22Rv1 (cell line): Measurements from ENCODE around the gene PRKCQ.

ENCODE experiments used
- H3K27ac ChIP-seq: fragments of 450-650 bp; 2 replicates; pipeline ENCODE4 v1.5.1; 2017
- CTCF ChIP-seq: fragments of 450-650 bp; IDR thresholded peaks from 2 replicates; pipeline ENCODE4 v1.5.1; 2017; ENCODE audit warnings: mild to moderate bottlenecking
- ZFX ChIP-seq: fragments of 450-650 bp; IDR thresholded peaks from 2 replicates; pipeline ENCODE4 v1.6.1; 2017; ENCODE audit warnings: antibody characterized with exemption, borderline replicate concordance

The PRKCQ gene

GRCh38 chr10:6470894-6471618 lies 109.0 kb downstream of the PRKCQ start:
- TF ChIP-seq CTCF (no peak), ZFX (no peak)
- H3K27ac ChIP-seq = no peak overlapping the region

DNA sequence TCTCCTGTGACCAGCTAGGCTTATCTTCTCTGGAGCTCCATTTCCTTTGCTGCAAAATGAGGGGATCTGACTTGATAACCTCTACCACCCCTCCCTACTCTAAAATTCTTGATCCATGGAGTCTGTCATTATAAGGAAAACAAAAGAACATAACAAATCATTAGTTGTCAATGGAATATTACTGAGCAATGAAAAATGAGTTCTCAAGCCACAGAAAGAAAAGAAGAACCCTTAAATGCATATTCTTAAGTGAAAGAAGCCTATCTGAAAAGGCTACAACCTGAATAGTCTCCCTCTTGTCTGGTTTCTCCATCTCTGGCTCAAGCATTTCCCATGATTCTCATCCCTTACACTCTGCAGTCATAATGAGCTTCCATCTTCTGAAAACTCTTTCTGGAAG lies 110.4 kb downstream of the PRKCQ start:
- no peak overlapping the region for H3K27ac ChIP-seq
- no peak for TF ChIP-seq ZFX
- no peak for TF ChIP-seq CTCF

DNA sequence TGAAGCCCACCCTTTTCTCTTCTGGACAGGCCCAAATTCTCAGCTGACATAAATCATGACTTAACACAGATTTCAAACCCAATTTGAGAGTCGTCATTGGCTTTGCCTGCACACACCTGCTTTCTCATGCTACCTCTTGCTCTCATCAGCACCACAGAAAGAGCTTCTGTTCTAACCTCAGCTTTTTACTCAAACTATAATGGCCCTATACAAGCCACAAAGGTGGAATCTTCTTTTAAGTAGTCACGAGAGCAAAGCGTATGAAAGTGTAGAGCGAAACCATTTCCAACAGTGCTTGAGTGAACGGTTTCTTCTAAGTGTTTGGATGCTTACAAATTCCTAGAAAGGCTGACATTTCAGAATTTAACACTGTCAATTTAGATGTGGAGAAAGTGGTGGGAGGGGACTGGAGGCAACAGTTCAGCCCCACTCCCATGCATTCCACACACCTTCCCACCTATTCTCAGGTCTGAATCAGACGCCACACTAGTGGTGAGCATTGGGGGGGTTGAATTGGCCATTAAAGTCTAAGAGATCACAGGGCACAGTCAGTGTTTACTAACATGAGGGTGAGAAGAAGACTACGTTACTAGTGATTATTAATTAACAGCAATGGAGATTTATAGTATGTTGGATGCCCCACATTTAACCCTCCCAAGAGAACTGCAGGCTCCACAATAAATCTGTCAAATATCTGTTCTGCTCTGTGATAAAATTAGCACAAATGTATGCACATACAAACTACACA lies 114.0 kb downstream of the PRKCQ start:
- TF ChIP-seq CTCF = no peak
- TF ChIP-seq ZFX = no peak
- H3K27ac ChIP-seq = no peak overlapping the region

GRCh38 chr10:6465437-6465836 lies 114.6 kb downstream of the PRKCQ start:
- H3K27ac ChIP-seq = no peak overlapping the region
- TF ChIP-seq CTCF = no peak
- no peak for TF ChIP-seq ZFX

- no peak overlapping the region for H3K27ac ChIP-seq
- TF ChIP-seq CTCF = no peak
- TF ChIP-seq ZFX = no peak
Observed at GRCh38 chr10:6464862-6465430, 115.1 kb downstream of the PRKCQ start.

DNA sequence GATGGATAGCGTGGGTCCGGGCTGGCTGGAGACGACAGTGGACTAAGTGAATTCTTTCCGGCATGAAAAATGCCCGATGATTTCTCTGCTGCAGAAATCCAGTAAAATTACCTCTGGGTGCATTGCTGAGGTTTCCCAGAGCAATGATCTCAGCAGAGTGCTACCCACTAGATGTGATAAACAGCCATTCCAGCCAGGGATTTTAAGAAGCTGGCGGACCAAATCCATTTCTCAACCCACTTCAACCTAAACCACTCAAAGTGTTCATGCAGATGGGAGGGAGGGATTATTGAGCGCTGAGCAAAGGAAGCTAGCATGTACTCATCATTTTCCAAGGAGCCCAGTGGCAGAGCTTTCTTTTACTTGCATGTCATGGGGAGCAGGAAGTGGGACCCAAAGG lies 116.7 kb downstream of the PRKCQ start:
- H3K27ac ChIP-seq = no peak overlapping the region

More for the DNA sequence above, 116.7 kb downstream of the PRKCQ start:
- no peak for TF ChIP-seq ZFX
- no peak for TF ChIP-seq CTCF
